ENCODE measurements around the gene ATP1A1.

The ATP1A1 gene

DNA sequence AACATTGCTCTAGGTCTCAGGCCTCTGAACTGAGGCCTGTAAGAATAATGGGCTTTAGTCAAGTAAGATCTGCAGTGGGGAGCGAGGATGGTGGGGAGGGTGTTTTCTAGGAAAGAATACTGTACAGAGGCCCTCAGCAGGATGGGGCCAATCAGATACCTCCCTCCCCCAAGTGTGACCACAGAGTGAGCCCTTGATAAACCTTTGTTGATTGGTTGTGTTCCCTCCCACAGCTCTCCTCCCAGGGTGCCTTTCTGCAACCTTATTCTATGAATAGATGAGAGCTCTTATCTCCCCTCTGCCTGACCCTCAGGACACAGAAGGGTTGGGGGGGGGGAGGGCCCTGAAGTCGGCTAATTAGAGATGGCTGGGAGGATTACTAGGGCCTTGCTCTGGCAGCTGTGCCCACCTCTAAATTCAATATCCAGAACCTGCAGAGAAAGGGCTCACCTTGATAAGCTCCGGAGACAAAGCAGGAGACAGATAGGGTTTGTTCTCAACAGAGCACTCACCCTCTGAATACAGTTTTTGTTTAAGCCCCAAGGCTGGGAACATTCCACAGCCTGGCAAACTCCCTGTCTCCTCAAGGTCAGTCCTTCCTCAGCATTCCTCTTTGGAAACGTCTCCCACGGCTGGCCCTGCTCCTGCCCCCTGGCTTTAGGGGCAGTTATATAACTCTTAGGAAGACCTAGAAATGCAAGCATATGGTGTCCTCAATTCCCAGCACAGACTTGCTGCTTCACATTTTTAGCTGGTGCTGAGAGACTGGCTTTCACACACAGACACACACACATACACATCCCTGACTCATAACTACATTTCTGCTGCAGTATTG lies 42.9 kb downstream of the ATP1A1 start:
- no peak for DNase-seq

DNA sequence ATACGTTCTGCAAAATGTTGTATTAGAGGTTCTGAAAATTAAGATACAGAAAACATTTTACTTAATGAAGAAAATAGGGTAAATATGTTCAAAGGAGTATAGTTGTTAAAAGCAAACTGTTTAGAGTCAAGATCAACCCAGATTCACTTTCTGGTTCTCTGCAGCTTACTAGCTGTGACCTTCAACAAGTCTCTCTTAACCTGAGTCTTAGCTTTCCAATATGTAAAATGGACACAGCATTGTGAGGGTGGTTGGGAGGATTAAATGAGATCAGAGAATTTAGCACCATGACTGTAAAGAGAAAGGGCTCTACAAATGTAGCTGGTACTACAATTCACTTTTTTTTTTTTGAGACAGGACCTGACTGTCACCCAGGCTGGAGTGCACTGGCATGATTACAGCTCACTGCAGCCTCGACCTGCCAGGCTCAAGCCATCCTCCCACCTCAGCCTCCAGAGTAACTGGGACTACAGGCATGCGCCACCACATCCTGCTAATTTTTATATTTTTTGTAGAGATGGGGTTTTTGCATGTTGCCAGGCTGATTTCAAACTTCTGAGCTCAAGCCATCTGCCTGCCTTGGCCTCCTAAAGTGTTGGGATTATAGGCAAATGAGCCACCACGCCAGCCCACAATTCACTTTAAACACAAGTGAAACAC lies 43.9 kb downstream of the ATP1A1 start:
- no peak for DNase-seq

DNA sequence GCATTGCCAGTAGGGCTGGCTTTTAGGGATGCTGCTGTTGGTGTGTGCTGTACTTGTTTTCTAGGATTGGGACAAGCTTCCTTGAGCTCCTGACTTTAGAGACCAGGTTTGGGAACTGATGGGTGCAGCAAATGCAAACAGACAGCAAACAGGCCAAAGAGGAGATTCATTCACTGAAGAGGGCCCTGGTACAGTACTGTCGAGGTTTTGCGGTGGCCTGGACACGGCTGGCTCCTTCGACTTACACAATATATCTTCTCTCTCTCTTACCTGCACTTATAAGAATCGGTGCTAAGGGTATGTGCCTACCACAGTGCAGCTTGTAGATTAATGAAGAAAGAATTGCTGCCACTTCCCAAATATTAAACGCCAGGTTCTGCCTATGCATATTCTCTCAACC lies 44.6 kb downstream of the ATP1A1 start:
- no peak for DNase-seq

DNA sequence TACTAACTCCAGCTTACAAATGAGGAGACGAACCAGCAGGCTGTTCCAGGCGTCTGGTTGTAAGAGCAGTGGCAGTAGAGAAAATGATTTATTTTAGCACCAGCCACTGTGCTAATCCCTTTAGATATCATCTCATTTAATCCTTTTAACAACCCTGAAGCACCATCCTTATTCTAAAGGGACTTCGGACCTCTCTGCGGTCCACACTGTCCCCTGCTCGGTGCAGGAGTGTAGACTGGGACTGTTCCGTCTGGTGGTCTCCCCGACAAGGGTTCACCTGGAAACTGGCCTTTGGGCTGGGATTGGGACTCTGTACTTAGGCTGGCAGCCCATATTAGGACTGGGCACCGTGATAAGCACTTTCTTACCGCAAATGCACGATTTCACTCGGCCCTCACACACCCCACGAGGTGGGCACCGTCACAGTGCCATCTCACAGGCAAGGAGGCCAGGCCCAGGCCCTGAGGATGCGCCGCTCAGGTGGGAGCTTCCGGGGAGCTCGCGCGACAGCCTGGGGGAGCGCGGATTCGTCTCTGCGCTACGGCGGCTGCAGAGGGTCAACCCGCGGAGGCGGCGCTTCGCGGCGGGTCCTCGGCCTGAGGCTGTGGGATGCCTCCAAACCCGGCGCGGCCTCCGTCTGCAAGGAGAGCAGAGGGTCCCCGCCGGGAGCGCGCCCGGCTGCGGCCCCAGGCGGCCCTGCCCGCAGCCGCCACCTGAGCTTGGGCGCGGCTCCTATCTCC lies 45.2 kb downstream of the ATP1A1 start:
- DNase-seq = peak; percentile 84

DNA sequence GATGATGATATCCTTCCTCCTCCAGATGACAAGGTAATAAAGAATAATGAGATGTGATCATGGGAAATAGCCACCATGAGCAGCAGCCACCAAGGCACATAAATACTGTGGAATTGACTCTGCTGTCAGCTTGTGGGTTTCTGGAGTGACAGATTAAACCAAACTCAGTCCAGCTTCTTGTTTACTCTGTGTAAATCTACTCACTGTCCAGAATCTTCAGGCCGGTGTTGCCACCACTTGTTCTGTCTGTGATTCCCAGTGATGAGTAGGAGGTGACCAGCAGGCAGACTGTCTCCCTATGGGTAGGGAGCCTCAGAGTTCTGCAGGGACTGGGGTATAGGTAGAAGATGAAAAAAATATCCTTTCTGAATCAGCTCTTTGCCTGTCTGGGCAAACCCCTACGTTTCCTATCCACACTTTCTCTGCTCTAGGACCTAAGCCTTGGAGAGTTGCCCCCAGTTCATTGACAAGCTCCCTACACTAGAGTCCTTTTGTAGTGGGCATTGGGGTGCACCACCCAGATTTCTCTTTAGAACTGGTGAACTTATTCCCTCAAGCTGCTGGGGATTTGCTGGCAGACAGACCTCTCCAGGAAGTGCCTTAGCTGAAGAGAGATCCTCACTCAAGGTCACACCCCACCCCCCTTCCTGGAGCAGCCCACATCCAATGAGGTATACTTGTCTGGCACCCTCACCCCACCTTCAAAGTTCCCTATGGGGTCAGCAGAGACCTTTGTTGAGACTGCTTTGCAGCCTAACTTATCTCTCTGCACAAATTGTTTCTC lies 47.6 kb downstream of the ATP1A1 start:
- no peak for DNase-seq

DNA sequence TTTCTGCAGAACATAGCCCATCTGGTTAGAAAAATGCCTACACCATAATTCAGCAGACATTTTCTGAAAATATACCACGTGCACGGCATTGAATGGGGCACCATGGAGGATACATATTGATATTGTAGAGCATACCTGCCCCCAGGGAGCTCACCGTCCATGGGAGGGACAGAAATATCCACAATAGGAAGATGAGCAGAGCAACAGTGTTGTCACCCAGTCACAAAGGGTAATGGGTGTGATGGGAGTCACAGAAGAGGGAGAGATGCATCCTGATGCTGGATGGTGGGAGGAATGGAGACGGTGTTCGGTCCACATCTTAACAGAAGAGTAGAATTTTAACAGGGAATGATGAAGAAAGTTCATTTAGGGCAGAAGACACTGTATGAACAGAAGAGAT lies 51.4 kb downstream of the ATP1A1 start:
- no peak for DNase-seq

DNA sequence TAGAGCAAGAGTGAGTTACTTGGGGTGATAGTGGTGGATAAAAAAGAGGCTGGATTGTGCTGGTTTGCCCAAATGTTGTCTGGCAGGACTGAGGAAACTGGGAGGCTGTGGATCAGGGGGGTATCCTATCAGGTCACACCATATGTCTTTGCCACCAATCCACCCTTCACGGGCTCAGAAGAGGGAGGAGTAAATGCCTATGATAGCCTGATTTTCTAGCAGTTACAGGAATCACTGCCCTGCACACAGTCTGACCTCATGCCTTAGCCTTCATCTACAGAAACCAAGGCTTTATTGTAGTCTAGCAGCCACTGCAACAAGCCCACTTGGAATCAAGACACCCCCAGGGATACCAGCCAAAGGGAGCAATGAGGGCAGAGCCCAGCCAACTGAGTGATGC lies 51.8 kb downstream of the ATP1A1 start:
- no peak for DNase-seq

DNA sequence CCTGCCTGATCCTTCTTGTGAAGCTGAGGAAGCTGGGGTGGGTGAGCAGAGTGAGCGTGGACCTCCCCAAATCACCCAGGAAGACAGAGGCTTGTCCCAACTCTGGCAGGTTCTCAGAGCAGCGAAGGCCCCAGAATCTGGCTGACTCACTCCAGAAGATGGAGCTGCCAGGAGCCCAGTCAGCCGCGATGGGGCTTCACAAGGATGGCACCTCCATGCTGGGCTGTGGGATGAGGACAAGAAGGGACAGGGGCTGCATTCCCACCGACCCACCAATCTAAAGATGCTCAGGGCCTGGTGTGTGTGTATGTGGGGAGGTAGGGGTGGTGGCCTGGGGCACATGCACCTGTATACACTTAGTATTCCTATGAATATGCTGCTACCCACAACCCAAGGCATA lies 52.9 kb downstream of the ATP1A1 start:
- no peak for DNase-seq

DNA sequence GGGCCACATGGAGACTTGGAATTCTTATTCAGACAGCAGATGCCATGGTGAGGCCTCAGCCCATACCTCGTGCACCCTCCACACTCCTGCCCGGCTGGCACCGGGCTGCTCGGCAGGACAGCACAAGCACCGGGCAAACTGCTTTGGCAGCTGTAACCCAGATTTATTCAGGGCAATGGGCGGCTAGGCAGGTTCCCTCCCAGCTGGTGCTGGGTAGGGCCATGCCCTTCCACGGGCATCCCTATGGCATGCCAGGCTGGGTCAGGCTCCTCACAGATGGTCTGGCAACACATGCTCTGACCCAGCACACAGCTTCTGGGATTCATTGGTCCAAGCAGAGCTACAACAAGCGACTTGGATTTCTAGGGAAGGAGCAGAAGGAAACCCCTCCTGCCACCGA lies 53.4 kb downstream of the ATP1A1 start:
- no peak for DNase-seq

DNA sequence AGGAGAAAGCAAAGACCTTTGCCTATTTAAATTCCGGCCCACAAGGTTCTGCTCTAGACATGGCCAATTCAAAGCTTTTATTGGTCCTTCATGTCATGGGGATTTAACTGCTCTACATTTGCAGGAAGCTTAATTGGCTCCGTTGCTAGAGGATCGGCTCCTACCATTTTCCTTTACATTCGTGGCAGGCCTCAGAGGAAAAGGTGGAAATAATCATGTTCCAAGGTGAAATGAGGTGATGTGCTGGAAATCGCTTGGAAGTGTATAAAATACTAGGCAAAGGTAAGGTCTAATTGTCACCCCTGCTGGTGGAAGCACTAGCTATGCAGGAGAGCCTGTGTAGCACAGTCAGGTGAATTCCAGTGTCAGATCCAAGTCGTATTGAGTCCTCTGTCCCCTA lies 55.5 kb downstream of the ATP1A1 start:
- no peak for DNase-seq

DNA sequence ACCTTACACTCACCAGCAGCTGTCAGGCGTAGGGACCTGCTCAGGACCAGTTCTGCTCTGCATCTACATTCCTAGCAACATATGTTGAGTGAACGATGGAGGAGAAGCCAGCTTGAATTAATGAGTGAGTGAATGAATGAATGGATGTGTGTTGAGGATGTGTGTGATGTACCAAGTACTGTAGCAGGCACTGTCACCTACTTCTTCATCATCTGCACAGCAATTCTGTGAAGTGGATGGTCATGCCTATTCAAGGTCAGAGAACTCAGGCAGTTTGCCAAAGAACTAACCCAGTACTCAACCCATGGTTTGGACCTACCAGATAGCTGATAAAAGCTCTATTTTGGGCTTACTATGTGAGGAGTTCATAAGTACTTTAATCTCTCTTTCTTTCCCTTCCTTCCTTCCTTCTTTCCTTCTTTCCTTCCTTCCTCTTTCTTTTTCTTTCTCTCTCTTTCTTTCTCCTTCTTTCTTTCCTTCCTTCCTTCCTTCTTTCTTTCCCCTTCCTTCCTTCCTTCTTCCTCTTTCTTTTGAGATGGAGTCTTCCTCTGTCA lies 56.9 kb downstream of the ATP1A1 start:
- no peak for DNase-seq

DNA sequence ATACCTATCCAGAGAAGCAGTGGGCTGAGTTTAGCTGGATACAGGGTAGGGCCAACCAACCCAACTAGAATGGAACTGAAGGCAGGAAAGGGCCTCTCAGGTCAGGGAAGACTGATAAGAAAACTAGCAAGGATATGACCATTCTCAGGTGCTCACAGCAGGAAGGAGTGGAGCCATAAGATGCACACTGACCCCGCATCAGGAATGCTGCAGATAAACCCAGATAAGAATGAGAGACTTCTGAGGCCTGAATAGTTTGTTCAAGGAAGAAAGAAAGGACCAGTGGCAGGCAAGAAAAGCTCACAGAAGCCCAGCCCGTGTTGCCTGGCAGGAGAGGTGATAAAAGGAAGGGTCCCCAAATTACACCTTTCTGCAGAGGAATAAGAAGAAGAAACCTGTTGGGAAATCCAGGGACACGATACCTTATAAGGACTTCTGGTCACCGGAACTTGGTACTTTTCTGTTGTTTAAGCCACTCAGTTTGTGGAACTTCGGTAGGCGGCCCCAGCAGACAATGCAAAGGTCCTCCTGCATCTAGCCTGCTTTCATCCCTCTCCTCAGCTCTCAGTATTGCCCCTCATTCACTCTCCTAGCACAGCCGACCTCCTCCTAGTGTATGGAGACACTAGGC lies 58.9 kb downstream of the ATP1A1 start:
- no peak for DNase-seq

DNA sequence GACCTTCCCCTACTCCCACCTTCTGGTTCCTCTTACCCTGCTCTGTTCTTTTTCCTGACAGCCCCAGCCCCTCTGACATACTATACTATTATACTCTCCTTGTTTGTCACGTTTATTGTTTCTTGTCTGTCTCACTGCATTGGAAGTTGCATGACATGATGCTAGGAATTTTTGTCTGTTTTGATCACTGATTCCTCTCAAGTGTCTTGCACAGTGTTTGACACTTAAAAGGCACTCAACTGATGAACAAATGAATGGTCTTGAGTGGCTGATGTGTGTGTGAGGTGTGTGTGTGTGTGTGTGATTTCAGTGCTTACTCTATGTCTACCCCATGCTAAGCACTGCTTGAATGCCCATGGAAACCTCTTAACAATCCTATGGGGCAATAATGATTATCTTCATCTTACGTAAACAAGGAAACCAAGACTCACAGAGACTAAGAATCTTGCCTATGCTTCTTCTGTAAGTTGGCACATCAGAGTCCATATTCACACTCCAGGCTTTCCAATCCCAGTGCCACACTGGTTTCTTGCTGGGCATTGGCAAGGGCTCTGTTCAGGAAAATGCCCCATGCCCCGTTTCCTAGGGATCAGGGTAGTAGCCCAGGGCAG lies 59.7 kb downstream of the ATP1A1 start:
- no peak for DNase-seq

DNA sequence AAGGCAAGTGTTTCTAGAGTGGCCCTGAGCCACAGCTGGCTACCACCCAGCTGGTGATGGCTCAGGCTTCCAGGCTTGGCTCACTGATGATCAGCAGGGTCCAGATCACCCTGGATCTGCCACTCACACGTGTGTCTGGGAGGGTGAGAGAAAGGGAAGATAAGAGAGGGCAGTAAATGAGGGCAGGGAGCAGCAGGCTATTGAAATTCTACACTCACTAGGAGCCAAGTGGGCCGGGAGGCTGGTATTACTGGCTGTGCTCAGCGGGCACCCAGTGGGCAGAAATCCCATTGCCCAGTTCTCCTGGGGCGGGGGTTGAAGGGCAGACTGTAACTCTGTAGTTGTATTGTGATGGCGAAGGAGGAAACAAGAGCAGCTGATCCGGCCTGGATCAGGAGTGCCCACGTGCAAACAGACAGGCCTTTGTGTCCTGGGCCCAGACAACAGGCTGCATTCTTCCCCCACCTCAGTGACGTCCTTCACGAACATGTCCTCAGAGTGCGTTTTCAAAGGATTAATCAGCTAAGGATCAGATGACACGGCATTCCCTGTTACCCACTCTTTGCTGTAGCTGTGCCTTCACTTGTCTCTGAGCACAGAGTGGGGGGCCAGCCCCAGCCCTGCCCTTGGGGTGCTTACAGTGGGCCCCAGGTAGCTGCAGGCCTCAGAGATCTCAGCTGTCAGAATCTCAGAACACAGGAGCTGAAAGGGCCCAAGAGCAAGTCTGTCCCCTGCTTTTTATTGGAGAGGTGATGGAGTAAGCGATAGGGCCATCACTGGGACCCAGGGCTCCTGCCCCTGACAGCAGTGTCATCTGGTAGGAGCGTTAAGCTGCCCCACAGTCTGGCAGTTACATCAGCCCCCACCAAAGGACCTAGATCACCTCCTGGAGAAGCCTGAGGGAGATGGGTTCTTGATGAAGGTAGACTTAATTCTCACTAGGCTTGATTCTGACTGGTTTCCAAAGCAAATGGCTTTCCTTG lies 60.5 kb downstream of the ATP1A1 start:
- no peak for DNase-seq

DNA sequence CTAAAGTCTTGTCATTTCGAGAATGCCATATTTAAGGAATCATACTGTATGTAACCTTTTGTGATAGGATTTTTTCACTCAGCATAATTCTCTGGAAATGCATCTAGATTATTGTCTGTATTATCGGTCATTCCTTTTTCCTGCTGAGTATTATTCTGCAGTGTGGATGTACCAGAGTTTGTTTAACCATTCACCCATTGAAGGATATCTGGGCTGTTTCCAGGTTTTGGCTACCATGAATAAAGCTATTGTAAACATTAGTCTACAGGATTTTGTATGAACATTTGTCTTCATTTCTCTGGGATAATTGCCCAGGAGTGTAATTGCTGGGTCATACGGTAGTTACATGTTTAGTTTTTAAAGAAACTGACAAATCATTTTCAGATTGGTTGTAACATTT lies 61.8 kb downstream of the ATP1A1 start:
- no peak for DNase-seq

DNA sequence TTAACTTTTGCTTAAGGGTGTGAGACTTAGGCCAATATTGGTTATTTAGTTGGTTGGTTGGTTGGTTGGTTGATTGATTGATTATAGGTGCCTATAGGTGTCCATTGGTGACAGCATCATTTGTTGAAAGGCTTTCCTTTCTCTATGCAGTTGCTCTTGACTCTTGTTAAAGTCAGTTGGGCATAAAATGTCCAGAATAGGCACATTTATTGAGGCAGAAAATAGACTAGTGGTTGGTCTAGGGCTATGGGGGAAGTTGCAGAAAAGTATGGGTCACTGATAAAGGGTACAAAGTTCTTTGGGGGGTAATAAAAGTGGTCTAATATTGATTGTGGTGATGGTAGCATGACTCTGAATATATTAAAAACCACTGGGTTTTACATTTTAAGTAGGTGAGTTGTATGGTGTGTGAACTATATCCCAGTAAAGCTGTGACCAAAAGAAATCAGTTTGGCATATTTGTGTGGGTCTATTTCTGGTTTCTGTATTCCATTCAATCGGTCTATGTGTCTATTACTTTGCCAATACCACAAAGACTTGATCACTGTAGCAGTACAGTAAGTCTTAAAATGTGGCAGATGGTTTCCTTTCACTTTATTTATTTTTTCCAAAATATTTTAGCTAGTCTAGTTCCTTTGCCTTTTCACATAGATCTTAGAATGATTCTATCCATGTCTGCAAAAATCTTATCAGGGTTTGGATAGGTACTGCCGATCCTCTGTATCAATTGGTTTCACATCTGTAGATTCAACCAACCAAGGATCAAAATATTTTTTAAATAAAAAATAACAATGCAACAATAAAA lies 63.0 kb downstream of the ATP1A1 start:
- DNase-seq = no peak

DNA sequence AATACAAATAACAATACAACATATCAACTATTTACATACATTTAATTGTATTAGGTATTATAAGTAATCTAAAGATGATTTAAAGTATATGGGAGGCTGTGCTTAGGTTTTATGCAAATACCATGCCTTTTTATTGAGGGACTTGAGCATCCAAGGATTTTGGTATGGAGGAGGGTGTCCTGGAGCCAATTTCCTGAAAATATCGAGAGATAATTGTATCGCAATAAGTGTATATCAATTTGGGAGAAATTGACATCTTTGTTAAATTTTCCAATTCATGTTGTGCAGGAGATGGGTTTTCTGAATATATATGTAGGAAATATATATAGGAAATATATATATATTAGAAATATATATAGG lies 63.5 kb downstream of the ATP1A1 start:
- no peak for DNase-seq

DNA sequence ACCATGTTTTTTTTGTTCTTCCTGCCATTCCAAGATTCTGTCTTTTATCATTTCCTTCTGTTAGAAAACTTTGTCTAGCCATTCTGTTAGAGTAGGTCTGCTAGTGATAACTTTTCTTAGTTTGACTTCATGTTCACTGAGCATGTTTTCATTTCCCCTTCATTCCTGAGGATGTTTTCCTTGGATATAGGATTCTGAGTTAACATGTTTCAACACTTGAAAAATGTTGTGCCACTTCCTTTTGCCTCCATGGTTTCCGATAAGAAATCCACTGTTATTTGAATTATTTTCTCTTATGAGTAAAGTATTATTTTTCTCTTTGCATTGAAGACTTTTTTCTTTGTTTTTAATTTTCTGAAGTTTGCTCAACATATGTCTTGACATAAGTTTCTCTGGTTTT lies 66.7 kb downstream of the ATP1A1 start:
- no peak for DNase-seq

DNA sequence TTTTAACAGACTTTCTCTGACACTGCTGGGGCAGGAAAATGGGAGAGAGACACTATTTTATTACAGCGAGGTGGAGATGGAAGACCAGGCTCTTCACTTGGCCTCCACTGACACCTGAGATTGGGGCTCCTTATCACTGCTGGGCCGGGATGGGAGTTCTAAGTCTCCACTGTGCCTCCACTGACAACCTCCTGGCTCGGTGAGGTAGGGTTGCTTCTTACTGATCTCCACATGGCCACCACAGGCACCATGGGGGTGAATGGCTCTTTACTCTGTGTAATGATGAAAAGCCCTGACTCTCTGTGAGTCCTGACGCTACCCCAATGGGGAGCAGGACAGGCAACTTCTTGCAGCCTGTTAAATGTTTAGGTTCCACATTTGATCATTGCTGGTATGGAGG lies 67.7 kb downstream of the ATP1A1 start:
- no peak for DNase-seq

DNA sequence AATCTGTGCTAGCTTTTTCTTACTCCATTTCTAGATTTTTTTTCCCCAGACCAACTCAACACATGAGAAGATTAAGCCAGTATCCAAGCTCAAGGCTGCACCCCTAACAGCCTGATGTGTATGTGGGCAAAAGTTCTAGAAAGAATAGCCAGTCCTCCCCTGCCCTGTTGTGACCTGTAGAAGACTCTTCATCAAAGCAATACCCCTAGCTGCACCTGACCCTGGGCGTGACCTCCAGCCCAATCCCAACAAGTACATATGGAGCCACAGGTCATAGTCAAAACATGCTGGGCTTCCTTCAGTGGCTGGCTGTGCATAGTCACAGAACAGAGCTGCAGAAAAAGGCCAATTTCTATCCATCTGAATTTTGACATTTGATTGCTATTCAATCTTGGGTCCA lies 72.5 kb downstream of the ATP1A1 start:
- DNase-seq = no peak
